DND-41 (cell line): Measurements from ENCODE around the gene RHEX.
"Not testable (repeated sequence)": the region's sequence is repeated elsewhere in the genome, so short reads cannot be mapped to it uniquely, and the experiment has no call there.

Source experiments
- ATAC-seq: fragments of 200-7000 bp; cut with Tn5 transposase; 3 replicates; pipeline ENCODE4 v1.9.1; 2021; ENCODE audit warnings: low read depth; ENCODE audit not compliant: insufficient read depth
- DNase-seq: peaks from one replicate; pipeline ENCODE4 v3.0.0-alpha.2; 2020
- H2AFZ ChIP-seq: 2 replicates; pipeline ENCODE4 v1.6.0; 2012; ENCODE audit warnings: low read depth, low read length
- H3K27ac ChIP-seq: 2 replicates; pipeline ENCODE4 v1.5.1; 2012; ENCODE audit warnings: low read length, inconsistent platforms
- H3K27me3 ChIP-seq: fragments of 200-600 bp; sonication (generic); 2 replicates; pipeline ENCODE4 v1.6.0; 2012; ENCODE audit warnings: low read length, mild to moderate bottlenecking, inconsistent platforms; ENCODE audit not compliant: insufficient read depth, poor library complexity
- H3K36me3 ChIP-seq: 2 replicates; pipeline ENCODE4 v1.5.1; 2012; ENCODE audit warnings: low read length, inconsistent platforms; ENCODE audit not compliant: insufficient read depth
- H3K4me1 ChIP-seq: 2 replicates; pipeline ENCODE4 v1.5.1; 2012; ENCODE audit warnings: mild to moderate bottlenecking, low read length; ENCODE audit not compliant: insufficient read depth
- H3K4me2 ChIP-seq: 2 replicates; pipeline ENCODE4 v1.6.0; 2012; ENCODE audit warnings: mild to moderate bottlenecking, moderate library complexity, low read length, inconsistent platforms; ENCODE audit not compliant: insufficient read depth
- H3K4me3 ChIP-seq, 2 experiments: fragments of 200-600 bp in 1 of 2; shearing (Covaris generic) in 1 of 2; 2 replicates each; pipeline ENCODE4 v1.5.1; 2012 to 2016; ENCODE audit warnings: inconsistent platforms in 2 of 2, low read length in 2 of 2, mild to moderate bottlenecking in 2 of 2, low read depth in 1 of 2, moderate library complexity in 1 of 2
- H3K79me2 ChIP-seq: 2 replicates; pipeline ENCODE4 v1.6.0; 2012; ENCODE audit warnings: low read length, inconsistent platforms; ENCODE audit not compliant: insufficient read depth
- H3K9ac ChIP-seq: 2 replicates; pipeline ENCODE4 v1.6.0; 2012; ENCODE audit warnings: low read depth, mild to moderate bottlenecking, inconsistent platforms, low read length, moderate library complexity
- H3K9me3 ChIP-seq: 2 replicates; pipeline ENCODE4 v1.5.1; 2012; ENCODE audit warnings: low read length, moderate library complexity, mild to moderate bottlenecking, inconsistent platforms; ENCODE audit not compliant: insufficient read depth, severe bottlenecking
- H4K20me1 ChIP-seq: 2 replicates; pipeline ENCODE4 v1.6.0; 2012; ENCODE audit warnings: low read length; ENCODE audit not compliant: insufficient read depth
- CTCF ChIP-seq: IDR thresholded peaks from 2 replicates; pipeline ENCODE4 v1.5.1; 2012; ENCODE audit warnings: borderline replicate concordance, low read length, moderate library complexity, mild to moderate bottlenecking; ENCODE audit not compliant: poor library complexity, severe bottlenecking; ENCODE audit errors: extremely low read depth
- EZH2 ChIP-seq: IDR thresholded peaks from 3 replicates; pipeline ENCODE4 v1.6.1; 2012; ENCODE audit warnings: borderline replicate concordance, low read depth, mild to moderate bottlenecking, moderate library complexity, low read length, inconsistent platforms; ENCODE audit not compliant: severe bottlenecking

The RHEX gene

GRCh38 chr1:206062464-206062863, 9.5 kb downstream of the RHEX start:
- no peak overlapping the region for H3K4me2 ChIP-seq

GRCh38 chr1:206064001-206064400, 11.0 kb downstream of the RHEX start:
- not testable (repeated sequence) for H3K36me3 ChIP-seq, H3K4me3 ChIP-seq, H3K9me3 ChIP-seq, DNase-seq, ATAC-seq, H3K27ac ChIP-seq, H3K79me2 ChIP-seq, H4K20me1 ChIP-seq, H3K4me2 ChIP-seq, H2AFZ ChIP-seq, H3K4me1 ChIP-seq, H3K9ac ChIP-seq
- peaks cover 12% of the 10 kb centered on the region for H3K27me3 ChIP-seq

More at GRCh38 chr1:206062464-206062863, 9.5 kb downstream of the RHEX start:
- TF ChIP-seq CTCF (no peak), EZH2 (no peak)
- Histone ChIP-seq H3K36me3 (no peaks in the 10 kb centered on the region), H3K27me3 (peaks cover 4% of the 10 kb centered on the region), H3K4me1 (no peaks in the 10 kb centered on the region), H3K9me3 (no peaks in the 10 kb centered on the region), H3K9ac (no peak overlapping the region), H3K4me3 (no peak overlapping the region), H4K20me1 (no peaks in the 10 kb centered on the region), H3K27ac (no peak overlapping the region), H3K79me2 (no peaks in the 10 kb centered on the region), H2AFZ (no peak overlapping the region)
- DNase-seq = no peak
- ATAC-seq = no peak

- not testable (repeated sequence) for DNase-seq, ATAC-seq, H3K4me3 ChIP-seq, H2AFZ ChIP-seq, H3K9ac ChIP-seq, H3K4me1 ChIP-seq, H3K9me3 ChIP-seq, H3K36me3 ChIP-seq, H4K20me1 ChIP-seq, H3K4me2 ChIP-seq, H3K27ac ChIP-seq, H3K79me2 ChIP-seq
- peaks cover 13% of the 10 kb centered on the region for H3K27me3 ChIP-seq
Observed at GRCh38 chr1:206064501-206064900, 11.5 kb downstream of the RHEX start.

GRCh38 chr1:206065547-206066145, 12.7 kb downstream of the RHEX start:
- peaks cover 13% of the 10 kb centered on the region for H3K27me3 ChIP-seq
- no peaks in the 10 kb centered on the region for H3K9me3 ChIP-seq
- ATAC-seq (no peak), DNase-seq (no peak)
- no peaks in the 10 kb centered on the region for H3K4me1 ChIP-seq
- H3K4me3 ChIP-seq = no peak overlapping the region
- H3K27ac ChIP-seq = no peak overlapping the region
- TF ChIP-seq EZH2 (no peak), CTCF (no peak)
- H4K20me1 ChIP-seq = no peaks in the 10 kb centered on the region
- no peaks in the 10 kb centered on the region for H3K36me3 ChIP-seq
- no peak overlapping the region for H3K9ac ChIP-seq
- H2AFZ ChIP-seq = no peak overlapping the region
- H3K4me2 ChIP-seq = no peak overlapping the region
- H3K79me2 ChIP-seq = no peaks in the 10 kb centered on the region
